Transverse colon (tissue), 4 donors: ENCODE results near the gene ATP6V0E1. TPM values are rescaled to one million over a fixed set of nuclear protein-coding genes. Genes with fewer than 3 reads are reported as not detected.

ENCODE experiments used
- DNase-seq: peaks from one replicate; pipeline ENCODE4 v3.0.0-alpha.2; 2019
- H3K27ac ChIP-seq, 4 donors: fragments of 200-600 bp; sonication (generic); 2 replicates each; pipeline ENCODE4 v1.5.1; 2016 to 2018; ENCODE audit warnings: inconsistent platforms in 4 of 4
- H3K27me3 ChIP-seq: fragments of 200-600 bp; sonication (generic); 2 replicates; pipeline ENCODE4 v1.5.1; 2017; ENCODE audit warnings: inconsistent platforms
- H3K36me3 ChIP-seq, 4 donors: fragments of 200-600 bp; sonication (generic); 2 replicates each; pipeline ENCODE4 v1.5.1; 2017 to 2019; ENCODE audit warnings: inconsistent platforms in 4 of 4
- H3K4me1 ChIP-seq, 4 donors: fragments of 200-600 bp; sonication (generic); 2 replicates each; pipeline ENCODE4 v1.5.1; 2017 to 2020; ENCODE audit warnings: inconsistent platforms in 4 of 4
- H3K4me3 ChIP-seq, 4 donors: fragments of 200-600 bp; sonication (generic); 1 replicate in 1 of 4; 2 replicates in 3 of 4; pipeline versions ENCODE4 v1.5.1 to v1.6.1; 2017 to 2019; ENCODE audit warnings: inconsistent platforms in 4 of 4
- H3K9me3 ChIP-seq, 2 donors: fragments of 200-600 bp; sonication (generic); 2 replicates each; pipeline ENCODE4 v1.5.1; 2017 to 2019; ENCODE audit warnings: inconsistent platforms in 2 of 2
- EP300 ChIP-seq: sonication (generic); formaldehyde crosslinking; IDR thresholded peaks from one replicate; pipeline ENCODE4 v1.6.1; 2017; ENCODE audit warnings: antibody characterized with exemption, low read depth
- POLR2A ChIP-seq: fragments of 450-650 bp; IDR thresholded peaks from one replicate; pipeline ENCODE4 v1.6.1; 2016; ENCODE audit warnings: antibody characterized with exemption, mild to moderate bottlenecking, moderate library complexity
- POLR2AphosphoS5 ChIP-seq, 3 donors: sonication (generic); formaldehyde crosslinking; IDR thresholded peaks; one replicate each; pipeline ENCODE4 v1.6.1; 2016; ENCODE audit warnings: antibody characterized with exemption in 3 of 3
- WGBS, 2 donors: methylation state at CpG; one replicate each; pipeline ENCODE4 v1.1.5; 2018; ENCODE audit warnings: low coverage in 1 of 2; 5-methylcytosine and 5-hydroxymethylcytosine counted together
- in situ Hi-C, 4 donors: fragments of 200-750 bp; cut with MboI; loops; one replicate each; pipeline versions ENCODE4 v1.15.0 to v1.15.1; 2017; ENCODE audit warnings: low sequenced_read_pairs in 3 of 4, low pct_ligation_motif_present in 1 of 4, low pct_unique_long_range_greater_than_20kb in 1 of 4
- intact Hi-C: fragments of 100-400 bp; cut with DNase I; formaldehyde crosslinking; loops from one replicate; pipeline ENCODE4 v1.15.1; 2023; ENCODE audit warnings: low total_unique reads
- total RNA-seq, 4 donors: library from RNA; depleted of rRNA; stranded (reverse); fragments of >200 nt; gene quantifications; one replicate each; pipeline ENCODE4 v1.1.0, GENCODE V29; 2016
- TF ChIP-seq, protein P1 (sequence below), 5 experiments: fragments of 200-600 bp in 3 of 5; fragments of 450-650 bp in 2 of 5; sonication (generic) in 3 of 5; IDR thresholded peaks; 1 replicate in 2 of 5; 2 replicates in 3 of 5; pipeline ENCODE4 v1.5.1; 2016 to 2017; ENCODE audit warnings: antibody characterized with exemption in 5 of 5, inconsistent platforms in 3 of 5, mild to moderate bottlenecking in 2 of 5, moderate library complexity in 1 of 5

The ATP6V0E1 gene
- total RNA-seq, 4 donors from 2014 or later: 60.9 to 212 (median 138) TPM

DNA sequence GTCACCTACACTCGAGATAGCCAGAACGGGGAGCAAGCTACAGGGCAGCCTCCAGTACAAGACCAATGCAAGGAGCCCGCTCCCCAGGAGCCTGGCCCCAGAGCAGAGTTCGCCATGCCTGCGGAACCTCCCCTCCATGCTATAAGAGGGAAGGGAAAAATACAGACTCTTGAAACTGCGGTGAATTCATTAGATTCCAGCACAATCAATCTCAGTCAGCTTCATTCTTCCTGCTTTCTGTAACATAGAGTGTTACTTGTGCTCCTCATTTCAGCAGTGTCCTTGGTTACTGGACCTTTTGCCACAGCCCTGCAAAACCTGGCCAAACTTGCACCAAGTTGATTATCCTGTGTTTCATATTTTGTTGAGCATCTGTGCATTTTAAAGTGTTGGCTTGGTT, 50.4 kb downstream of the ATP6V0E1 start:
- intact Hi-C loops: no loop called here
- DNase-seq: no peak

DNA sequence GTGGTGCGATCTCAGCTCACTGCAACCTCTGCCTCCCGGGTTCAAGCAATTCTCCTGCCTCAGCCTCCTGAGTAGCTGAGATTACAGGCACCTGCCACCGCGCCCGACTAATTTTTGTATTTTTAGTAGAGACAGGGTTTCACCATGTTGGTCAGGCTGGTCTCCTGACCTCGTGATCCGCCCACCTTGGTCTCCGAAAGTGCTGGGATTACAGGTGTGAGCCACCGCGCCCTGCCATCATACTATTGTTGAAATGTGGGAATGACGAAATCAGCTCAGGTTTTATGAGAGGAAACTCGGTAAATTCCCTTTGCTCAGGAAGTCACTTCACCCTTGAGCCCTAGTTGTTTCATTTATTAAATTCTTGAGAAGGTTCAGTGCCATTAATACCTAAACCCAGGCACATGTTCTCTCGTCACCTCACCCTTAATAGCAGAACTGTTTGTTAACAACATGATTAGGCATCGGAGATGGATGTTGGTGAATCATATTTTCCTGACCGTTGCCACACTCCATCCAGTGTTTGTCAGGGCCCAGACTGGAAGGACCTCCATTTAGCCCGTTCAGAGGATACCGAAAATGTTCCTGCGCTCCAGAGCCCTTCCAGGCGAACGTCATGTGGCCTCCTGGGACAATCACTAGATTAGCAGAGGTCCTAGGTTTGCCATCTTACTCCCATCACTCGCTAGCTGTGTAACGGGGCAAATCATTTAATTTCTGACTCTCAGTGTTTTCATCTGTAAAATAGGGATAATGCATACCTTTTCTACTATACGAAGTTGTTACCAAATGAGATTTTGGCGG, 52.5 kb downstream of the ATP6V0E1 start:
- Histone ChIP-seq H3K4me3 (peak overlapping the region in 1 of 4 donors; percentile 24), H3K9me3 (no peaks in the 10 kb centered on the region), H3K4me1 (peaks cover 0 to 22% (median 0%) of the 10 kb centered on the region in 4 donors), H3K36me3 (no peaks in the 10 kb centered on the region), H3K27me3 (no peaks in the 10 kb centered on the region), H3K27ac (peak overlapping the region; percentile 63 to 72 (median 68))
- intact Hi-C loops (no loop called here), in situ Hi-C loops (no loop called here)
- TF ChIP-seq POLR2AphosphoS5 (IDR thresholded peaks at IDR 0.05): peak in 1 of 3 donors; percentile 4
- TF ChIP-seq POLR2A: no peak
- TF ChIP-seq, protein P1, sequence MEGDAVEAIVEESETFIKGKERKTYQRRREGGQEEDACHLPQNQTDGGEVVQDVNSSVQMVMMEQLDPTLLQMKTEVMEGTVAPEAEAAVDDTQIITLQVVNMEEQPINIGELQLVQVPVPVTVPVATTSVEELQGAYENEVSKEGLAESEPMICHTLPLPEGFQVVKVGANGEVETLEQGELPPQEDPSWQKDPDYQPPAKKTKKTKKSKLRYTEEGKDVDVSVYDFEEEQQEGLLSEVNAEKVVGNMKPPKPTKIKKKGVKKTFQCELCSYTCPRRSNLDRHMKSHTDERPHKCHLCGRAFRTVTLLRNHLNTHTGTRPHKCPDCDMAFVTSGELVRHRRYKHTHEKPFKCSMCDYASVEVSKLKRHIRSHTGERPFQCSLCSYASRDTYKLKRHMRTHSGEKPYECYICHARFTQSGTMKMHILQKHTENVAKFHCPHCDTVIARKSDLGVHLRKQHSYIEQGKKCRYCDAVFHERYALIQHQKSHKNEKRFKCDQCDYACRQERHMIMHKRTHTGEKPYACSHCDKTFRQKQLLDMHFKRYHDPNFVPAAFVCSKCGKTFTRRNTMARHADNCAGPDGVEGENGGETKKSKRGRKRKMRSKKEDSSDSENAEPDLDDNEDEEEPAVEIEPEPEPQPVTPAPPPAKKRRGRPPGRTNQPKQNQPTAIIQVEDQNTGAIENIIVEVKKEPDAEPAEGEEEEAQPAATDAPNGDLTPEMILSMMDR (IDR thresholded peaks at IDR 0.05): no peak
- TF ChIP-seq EP300: no peak
- DNase-seq: peak; percentile 37
- 84 to 86% methylated on average over 15 to 24 of the region's 24 CpGs for WGBS, 2 donors

More for the DNA sequence above, 50.4 kb downstream of the ATP6V0E1 start:
- no peak overlapping the region for H3K27ac ChIP-seq
- peaks cover under 1 to 34% (median 10%) of the 10 kb centered on the region in 4 donors for H3K4me1 ChIP-seq
- no peaks in the 10 kb centered on the region for H3K27me3 ChIP-seq
- 82 to 89% methylated on average over 6 of the region's 6 CpGs for WGBS, 2 donors
- no peaks in the 10 kb centered on the region for H3K9me3 ChIP-seq
- no peak overlapping the region for H3K4me3 ChIP-seq
- in situ Hi-C loops: no loop called here
- TF ChIP-seq, protein P1 (IDR thresholded peaks at IDR 0.05): no peak
- TF ChIP-seq EP300: no peak
- no peak for TF ChIP-seq POLR2AphosphoS5 (IDR thresholded peaks at IDR 0.05)
- TF ChIP-seq POLR2A: no peak
- no peaks in the 10 kb centered on the region for H3K36me3 ChIP-seq

DNA sequence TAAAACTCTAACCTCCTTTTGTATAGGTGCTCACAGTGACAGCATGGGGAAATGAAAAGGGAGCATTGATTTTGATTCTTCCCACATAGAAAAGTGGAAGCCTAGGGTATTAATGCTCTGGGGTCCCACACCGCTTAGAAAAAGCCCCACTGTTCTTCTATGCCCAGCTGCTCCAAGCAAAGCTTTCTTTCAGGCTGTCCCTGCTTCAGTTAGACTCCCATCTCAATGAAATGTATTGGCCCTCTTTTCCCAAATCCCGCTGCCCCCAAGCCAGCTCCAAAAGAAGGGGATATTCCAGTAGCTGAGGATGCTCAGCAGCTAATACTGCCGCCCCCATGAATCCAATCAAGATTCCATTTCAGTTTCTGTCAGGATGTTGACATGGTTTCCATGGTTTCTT, 55.6 kb downstream of the ATP6V0E1 start:
- in situ Hi-C loops (no loop called here), intact Hi-C loops (no loop called here)
- DNase-seq: no peak
- no peak for TF ChIP-seq EP300
- no peak for TF ChIP-seq POLR2AphosphoS5 (IDR thresholded peaks at IDR 0.05)
- no peak for TF ChIP-seq POLR2A
- TF ChIP-seq, protein P1 (IDR thresholded peaks at IDR 0.05): no peak
- H3K27ac ChIP-seq: no peak overlapping the region
- H3K4me3 ChIP-seq: no peak overlapping the region
- no peaks in the 10 kb centered on the region for H3K27me3 ChIP-seq
- H3K4me1 ChIP-seq: peaks cover 0 to 22% (median 0%) of the 10 kb centered on the region in 4 donors
- WGBS, 2 donors: 89 to 100% methylated on average over 1 to 3 of the region's 3 CpGs
- H3K36me3 ChIP-seq: no peaks in the 10 kb centered on the region
- no peaks in the 10 kb centered on the region for H3K9me3 ChIP-seq

DNA sequence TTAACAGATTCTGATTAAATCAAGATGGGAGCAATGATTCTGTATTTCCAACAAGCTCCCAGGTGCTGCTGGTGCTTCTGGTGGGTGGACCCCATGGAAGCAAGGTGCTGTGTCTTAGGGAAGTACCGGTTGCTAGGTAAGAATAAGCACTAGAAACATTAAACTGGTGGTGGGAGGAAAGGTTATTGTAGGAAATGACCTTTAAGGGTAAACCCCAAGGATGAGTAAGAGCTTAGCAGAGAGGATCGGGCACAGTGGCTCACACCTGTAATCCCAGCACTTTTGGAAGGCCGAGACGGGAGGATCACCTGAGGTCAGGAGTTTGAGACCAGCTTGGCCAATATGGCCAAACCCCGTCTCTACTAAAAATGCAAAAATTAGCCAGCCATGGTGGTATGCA, 56.4 kb downstream of the ATP6V0E1 start:
- H3K36me3 ChIP-seq: no peaks in the 10 kb centered on the region
- TF ChIP-seq POLR2A (no peak), POLR2AphosphoS5 (IDR thresholded peaks at IDR 0.05) (no peak), EP300 (no peak)
- TF ChIP-seq, protein P1 (IDR thresholded peaks at IDR 0.05): no peak
- in situ Hi-C loops: no loop called here
- no peak overlapping the region for H3K4me3 ChIP-seq
- DNase-seq: no peak
- H3K4me1 ChIP-seq: peaks cover 0 to 18% (median 0%) of the 10 kb centered on the region in 4 donors
- intact Hi-C loops: no loop called here
- H3K9me3 ChIP-seq: no peaks in the 10 kb centered on the region
- no peak overlapping the region for H3K27ac ChIP-seq
- 91 to 100% methylated on average over 4 to 5 of the region's 5 CpGs for WGBS, 2 donors
- no peaks in the 10 kb centered on the region for H3K27me3 ChIP-seq
